Cardiac fibroblast (primary cell): Measurements from ENCODE around the gene TMEM179.

ENCODE experiments used
- DNase-seq, 2 donors: peaks; one replicate each; pipeline versions ENCODE4 v3.0.0 to v3.0.0-alpha.2; 2010; ENCODE audit warnings: low read depth in 2 of 2
- H3K4me3 ChIP-seq, 2 donors: replicated peaks in 1 of 2; 1 replicate in 1 of 2; 2 replicates in 1 of 2; pipeline ENCODE4 v1.5.1; 2011; ENCODE audit warnings: low read depth in 2 of 2, low read length in 2 of 2, mild to moderate bottlenecking in 2 of 2, moderate library complexity in 1 of 2
- CTCF ChIP-seq: IDR thresholded peaks from one replicate; pipeline ENCODE4 v1.5.1; 2011; ENCODE audit warnings: low read depth, mild to moderate bottlenecking, low read length, inconsistent platforms

Gene TMEM179

GRCh38 chr14:104545942-104546501 is 58.5 kb downstream of the TMEM179 start:
- TF ChIP-seq CTCF: no peak
- DNase-seq: no peak
- no peak overlapping the region for H3K4me3 ChIP-seq

GRCh38 chr14:104545151-104545941 is 59.2 kb downstream of the TMEM179 start:
- no peak for TF ChIP-seq CTCF
- no peak for DNase-seq
- no peak overlapping the region for H3K4me3 ChIP-seq

- no peak for DNase-seq
- no peak for TF ChIP-seq CTCF
- no peak overlapping the region for H3K4me3 ChIP-seq
These were observed 60.1 kb downstream of the TMEM179 start for GRCh38 chr14:104544362-104544961.

- no peak overlapping the region for H3K4me3 ChIP-seq
- no peak for TF ChIP-seq CTCF
- no peak for DNase-seq
These were observed 61.4 kb downstream of the TMEM179 start for GRCh38 chr14:104542871-104543830.

GRCh38 chr14:104541905-104542465 is 62.6 kb downstream of the TMEM179 start:
- no peak for TF ChIP-seq CTCF
- DNase-seq: no peak
- no peak overlapping the region for H3K4me3 ChIP-seq
